HEK293 (cell line): ENCODE data around the gene PRPF6.

Source experiments
- CTCF ChIA-PET: fragments of 350-600 bp; formaldehyde crosslinking; extraction: SDS; loops from one replicate; lab custom pipeline; 2021; ENCODE audit warnings: antibody characterized with exemption; lab: Yijun Ruan, JAX
- POLR2A ChIA-PET: fragments of 300-600 bp; formaldehyde crosslinking; extraction: SDS; loops from one replicate; lab custom pipeline; 2020; ENCODE audit warnings: antibody characterized with exemption, inconsistent platforms; lab: Yijun Ruan, JAX
- H3K27ac ChIP-seq: fragments of 200-500 bp; sonication (Bioruptor generic); 2 replicates; pipeline ENCODE4 v1.5.1; 2014; ENCODE audit warnings: low read depth, low read length, control low read depth, inconsistent platforms; ENCODE audit errors: extremely low read depth
- H3K36me3 ChIP-seq, 2 experiments: fragments of 200-500 bp in 1 of 2; sonication (Bioruptor generic) in 1 of 2; 1 replicate in 1 of 2; 2 replicates in 1 of 2; pipeline ENCODE4 v1.5.1; 2014 to 2017; ENCODE audit warnings: inconsistent platforms in 2 of 2, low read length in 2 of 2; ENCODE audit not compliant: control insufficient read depth in 2 of 2, insufficient read depth in 1 of 2
- H3K4me1 ChIP-seq: fragments of 200-500 bp; sonication (Bioruptor generic); 2 replicates; pipeline ENCODE4 v1.5.1; 2014; ENCODE audit warnings: mild to moderate bottlenecking, low read length, inconsistent platforms; ENCODE audit not compliant: control insufficient read depth, insufficient read depth
- H3K4me3 ChIP-seq: 2 replicates; pipeline ENCODE4 v1.5.1; 2011; ENCODE audit warnings: low read depth, mild to moderate bottlenecking, control low read depth, low read length, moderate library complexity
- H3K9me3 ChIP-seq: fragments of 200-500 bp; sonication (Bioruptor generic); 2 replicates; pipeline ENCODE4 v1.5.1; 2014; ENCODE audit warnings: low read depth, low read length, inconsistent platforms; ENCODE audit not compliant: control insufficient read depth, insufficient read depth
- GLI2 ChIP-seq: fragments of 450-650 bp; formaldehyde crosslinking; IDR thresholded peaks from 2 replicates; pipeline ENCODE4; 2017; ENCODE audit warnings: missing biosample characterization, missing genetic modification characterization, low read depth, borderline replicate concordance
- GLIS1 ChIP-seq: fragments of 450-650 bp; formaldehyde crosslinking; IDR thresholded peaks from 2 replicates; pipeline ENCODE4 v1.5.1; 2016; ENCODE audit warnings: missing biosample characterization, missing genetic modification characterization
- GLIS2 ChIP-seq: fragments of 450-650 bp; formaldehyde crosslinking; IDR thresholded peaks from 2 replicates; pipeline ENCODE4 v1.5.1; 2016; ENCODE audit warnings: missing biosample characterization, missing genetic modification characterization
- HOXA7 ChIP-seq: sonication (generic); formaldehyde crosslinking; IDR thresholded peaks from 2 replicates; pipeline ENCODE4 v1.8.1; 2022; ENCODE audit warnings: missing genetic modification reagents, borderline replicate concordance
- KLF10 ChIP-seq: fragments of 450-650 bp; IDR thresholded peaks from 2 replicates; pipeline ENCODE4 v1.5.1; 2018; ENCODE audit warnings: missing biosample characterization, mild to moderate bottlenecking, missing genetic modification characterization
- KLF9 ChIP-seq: fragments of 450-650 bp; formaldehyde crosslinking; IDR thresholded peaks from 2 replicates; pipeline ENCODE4 v1.5.1; 2016; ENCODE audit warnings: missing biosample characterization, missing genetic modification characterization, low read depth
- MZF1 ChIP-seq: fragments of 450-650 bp; formaldehyde crosslinking; IDR thresholded peaks from 2 replicates; pipeline ENCODE4 v1.5.1; 2017; ENCODE audit warnings: missing biosample characterization, missing genetic modification characterization, borderline replicate concordance
- SCRT2 ChIP-seq: fragments of 450-650 bp; formaldehyde crosslinking; IDR thresholded peaks from 2 replicates; pipeline ENCODE4 v1.5.1; 2016; ENCODE audit warnings: missing biosample characterization, missing genetic modification characterization
- TCF7L2 ChIP-seq: IDR thresholded peaks from 2 replicates; pipeline ENCODE4 v1.6.1; 2011; ENCODE audit warnings: low read depth, mild to moderate bottlenecking, inconsistent platforms, low read length, moderate library complexity, borderline replicate concordance
- ZBTB11 ChIP-seq: fragments of 450-650 bp; formaldehyde crosslinking; conservative IDR thresholded peaks from 2 replicates; pipeline ENCODE4 v1.5.1; 2016; ENCODE audit warnings: low read depth, missing biosample characterization, missing genetic modification characterization
- ZBTB20 ChIP-seq: fragments of 450-650 bp; formaldehyde crosslinking; IDR thresholded peaks from 2 replicates; pipeline ENCODE4 v1.5.1; 2016; ENCODE audit warnings: missing biosample characterization, missing genetic modification characterization
- ZFHX2 ChIP-seq: fragments of 450-650 bp; formaldehyde crosslinking; conservative IDR thresholded peaks from 2 replicates; pipeline ENCODE4 v1.5.1; 2016; ENCODE audit warnings: missing biosample characterization, missing genetic modification characterization
- ZFP41 ChIP-seq: fragments of 450-650 bp; formaldehyde crosslinking; IDR thresholded peaks from 2 replicates; pipeline ENCODE4 v1.5.1; 2016; ENCODE audit warnings: missing biosample characterization, missing genetic modification characterization, borderline replicate concordance
- ZNF10 ChIP-seq: fragments of 450-650 bp; formaldehyde crosslinking; IDR thresholded peaks from 2 replicates; pipeline ENCODE4 v1.5.1; 2017; ENCODE audit warnings: missing biosample characterization, missing genetic modification characterization
- ZNF112 ChIP-seq: fragments of 450-650 bp; formaldehyde crosslinking; IDR thresholded peaks from 2 replicates; pipeline ENCODE4 v1.5.0; 2017; ENCODE audit warnings: missing biosample characterization, missing genetic modification characterization
- ZNF23 ChIP-seq: fragments of 450-650 bp; formaldehyde crosslinking; IDR thresholded peaks from 2 replicates; pipeline ENCODE4 v1.5.1; 2016; ENCODE audit warnings: missing biosample characterization, missing genetic modification characterization, borderline replicate concordance
- ZNF24 ChIP-seq: fragments of 450-650 bp; formaldehyde crosslinking; IDR thresholded peaks from 2 replicates; pipeline ENCODE4 v1.5.1; 2016; ENCODE audit warnings: missing biosample characterization, missing genetic modification characterization
- ZNF292 ChIP-seq: fragments of 450-650 bp; formaldehyde crosslinking; IDR thresholded peaks from 2 replicates; pipeline ENCODE4 v1.5.1; 2016; ENCODE audit warnings: low read depth, missing biosample characterization, missing genetic modification characterization, borderline replicate concordance
- ZNF335 ChIP-seq: fragments of 450-650 bp; formaldehyde crosslinking; conservative IDR thresholded peaks from 2 replicates; pipeline ENCODE4 v1.5.1; 2016; ENCODE audit warnings: missing biosample characterization, missing genetic modification characterization
- ZNF416 ChIP-seq: fragments of 450-650 bp; formaldehyde crosslinking; IDR thresholded peaks from 2 replicates; pipeline ENCODE4 v1.5.1; 2016; ENCODE audit warnings: missing biosample characterization, missing genetic modification characterization
- ZNF423 ChIP-seq: fragments of 450-650 bp; formaldehyde crosslinking; IDR thresholded peaks from 2 replicates; pipeline ENCODE4 v1.5.1; 2016; ENCODE audit warnings: missing biosample characterization, missing genetic modification characterization
- ZNF426 ChIP-seq: fragments of 450-650 bp; formaldehyde crosslinking; IDR thresholded peaks from 2 replicates; pipeline ENCODE4 v1.5.1; 2017; ENCODE audit warnings: missing biosample characterization, missing genetic modification characterization, mild to moderate bottlenecking, inconsistent platforms, moderate library complexity
- ZNF449 ChIP-seq: fragments of 450-650 bp; formaldehyde crosslinking; IDR thresholded peaks from 2 replicates; pipeline ENCODE4 v1.5.1; 2017; ENCODE audit warnings: missing biosample characterization, mild to moderate bottlenecking, missing genetic modification characterization, moderate library complexity
- ZNF473 ChIP-seq: fragments of 450-650 bp; formaldehyde crosslinking; IDR thresholded peaks from 2 replicates; pipeline ENCODE4 v1.5.1; 2017; ENCODE audit warnings: missing biosample characterization, missing genetic modification characterization
- ZNF585B ChIP-seq: fragments of 450-650 bp; formaldehyde crosslinking; IDR thresholded peaks from 2 replicates; pipeline ENCODE4 v1.5.1; 2016; ENCODE audit warnings: missing biosample characterization, missing genetic modification characterization
- ZNF600 ChIP-seq: fragments of 450-650 bp; formaldehyde crosslinking; IDR thresholded peaks from 2 replicates; pipeline ENCODE4 v1.5.1; 2016; ENCODE audit warnings: missing biosample characterization, missing genetic modification characterization
- ZNF629 ChIP-seq: fragments of 450-650 bp; formaldehyde crosslinking; IDR thresholded peaks from 2 replicates; pipeline ENCODE4 v1.5.1; 2017; ENCODE audit warnings: missing biosample characterization, missing genetic modification characterization
- ZNF704 ChIP-seq: fragments of 450-650 bp; formaldehyde crosslinking; IDR thresholded peaks from 2 replicates; pipeline ENCODE4 v1.5.1; 2016; ENCODE audit warnings: missing biosample characterization, missing genetic modification characterization
- ZNF76 ChIP-seq: fragments of 450-650 bp; formaldehyde crosslinking; IDR thresholded peaks from 2 replicates; pipeline ENCODE4; 2016; ENCODE audit warnings: low read depth, missing biosample characterization, missing genetic modification characterization, borderline replicate concordance
- ZNF776 ChIP-seq: fragments of 450-650 bp; formaldehyde crosslinking; IDR thresholded peaks from 2 replicates; pipeline ENCODE4 v1.5.0; 2017; ENCODE audit warnings: missing biosample characterization, missing genetic modification characterization, borderline replicate concordance
- ZNF792 ChIP-seq: fragments of 450-650 bp; formaldehyde crosslinking; IDR thresholded peaks from 2 replicates; pipeline ENCODE4 v1.5.1; 2016; ENCODE audit warnings: missing biosample characterization, missing genetic modification characterization
- ZNF830 ChIP-seq: fragments of 450-650 bp; IDR thresholded peaks from 2 replicates; pipeline ENCODE4 v1.5.0; 2018; ENCODE audit warnings: missing biosample characterization, missing genetic modification characterization, low read depth, mild to moderate bottlenecking, moderate library complexity

PRPF6 gene

GRCh38 chr20:63955827-63956663 is 24.9 kb upstream of the PRPF6 start, which contains the start of gene UCKL1 (continued):
- TF ChIP-seq ZNF23 (tag by site-specific recombination) (no peak), TCF7L2 (no peak), ZNF76 (tag by site-specific recombination) (peak; percentile 99), ZNF112 (tag by site-specific recombination) (no peak), ZNF10 (no peak), ZNF423 (tag by site-specific recombination) (no peak), ZBTB11 (tag by site-specific recombination) (peak; percentile 75), ZNF449 (tag by site-specific recombination) (peak; percentile 50; the same call in 1 of the 2 replicates), ZNF292 (tag by site-specific recombination) (no peak), GLI2 (no peak), KLF10 (tag by site-specific recombination) (0 out of 2 replicates have a peak, but pooled peaks have one; percentile 78), GLIS2 (peak; percentile 91), GLIS1 (tag by site-specific recombination) (no peak), ZNF830 (no peak), ZNF792 (tag by site-specific recombination) (no peak), ZNF600 (tag by site-specific recombination) (peak; percentile 77), HOXA7 (CRISPR knock-in tag) (no peak), MZF1 (tag by site-specific recombination) (no peak), ZNF629 (0 out of 2 replicates have a peak, but pooled peaks have one; percentile 10)

GRCh38 chr20:63956664-63957003 is 24.3 kb upstream of the PRPF6 start:
- Histone ChIP-seq H3K4me1 (peaks cover 4% of the 10 kb centered on the region; the same call in 1 of the 2 replicates), H3K27ac (peak overlapping the region; percentile 62; the same call in 1 of the 2 replicates), H3K36me3 (peaks cover 0 to 36% of the 10 kb centered on the region in 2 experiments; a peak in 1 of 3 replicates), H3K9me3 (no peaks in the 10 kb centered on the region), H3K4me3 (peak overlapping the region; percentile 36)
- POLR2A ChIA-PET: interaction anchor here (0.6 to 2.7 kb wide), 14 partner anchors 7 to 215 kb away, joined by 3 to 21 read pairs (median 3); partner anchors contain the start of genes PRPF6, SAMD10, TCEA2 and TPD52L2
- CTCF ChIA-PET: interaction anchor here (0.6 to 1.2 kb wide), 4 partner anchors 18 to 64 kb away, joined by 3 to 5 read pairs (median 3); no protein-coding TSS in a partner anchor
- 0 out of 2 replicates have a peak, but pooled peaks have one; percentile 10 for TF ChIP-seq SCRT2 (tag by site-specific recombination)
- TF ChIP-seq ZBTB20 (tag by site-specific recombination): no peak
- TF ChIP-seq ZNF776 (tag by site-specific recombination): no peak
- no peak for TF ChIP-seq ZFP41 (tag by site-specific recombination)
- TF ChIP-seq ZNF585B (tag by site-specific recombination): no peak
- no peak for TF ChIP-seq ZNF473 (tag by site-specific recombination)
- TF ChIP-seq ZNF24 (tag by site-specific recombination): 0 out of 2 replicates have a peak, but pooled peaks have one; percentile 22
- TF ChIP-seq ZNF426 (tag by site-specific recombination): no peak
- no peak for TF ChIP-seq ZFHX2 (tag by site-specific recombination)
- no peak for TF ChIP-seq ZNF704 (tag by site-specific recombination)
- peak; percentile 92 for TF ChIP-seq KLF9 (tag by site-specific recombination)
- TF ChIP-seq ZNF416: no peak
- peak; percentile 87 for TF ChIP-seq ZNF335
